Activated CD4-positive, alpha-beta T cell treated with anti-CD3 and anti-CD28 coated beads for 24 hours (primary cell): ENCODE measurements around the gene LINGO1.

ENCODE experiments used
- DNase-seq, 2 donors: peaks; one replicate each; pipeline ENCODE4 v3.0.0-alpha.2; 2020; ENCODE audit warnings: low read depth in 2 of 2

The LINGO1 gene

DNA sequence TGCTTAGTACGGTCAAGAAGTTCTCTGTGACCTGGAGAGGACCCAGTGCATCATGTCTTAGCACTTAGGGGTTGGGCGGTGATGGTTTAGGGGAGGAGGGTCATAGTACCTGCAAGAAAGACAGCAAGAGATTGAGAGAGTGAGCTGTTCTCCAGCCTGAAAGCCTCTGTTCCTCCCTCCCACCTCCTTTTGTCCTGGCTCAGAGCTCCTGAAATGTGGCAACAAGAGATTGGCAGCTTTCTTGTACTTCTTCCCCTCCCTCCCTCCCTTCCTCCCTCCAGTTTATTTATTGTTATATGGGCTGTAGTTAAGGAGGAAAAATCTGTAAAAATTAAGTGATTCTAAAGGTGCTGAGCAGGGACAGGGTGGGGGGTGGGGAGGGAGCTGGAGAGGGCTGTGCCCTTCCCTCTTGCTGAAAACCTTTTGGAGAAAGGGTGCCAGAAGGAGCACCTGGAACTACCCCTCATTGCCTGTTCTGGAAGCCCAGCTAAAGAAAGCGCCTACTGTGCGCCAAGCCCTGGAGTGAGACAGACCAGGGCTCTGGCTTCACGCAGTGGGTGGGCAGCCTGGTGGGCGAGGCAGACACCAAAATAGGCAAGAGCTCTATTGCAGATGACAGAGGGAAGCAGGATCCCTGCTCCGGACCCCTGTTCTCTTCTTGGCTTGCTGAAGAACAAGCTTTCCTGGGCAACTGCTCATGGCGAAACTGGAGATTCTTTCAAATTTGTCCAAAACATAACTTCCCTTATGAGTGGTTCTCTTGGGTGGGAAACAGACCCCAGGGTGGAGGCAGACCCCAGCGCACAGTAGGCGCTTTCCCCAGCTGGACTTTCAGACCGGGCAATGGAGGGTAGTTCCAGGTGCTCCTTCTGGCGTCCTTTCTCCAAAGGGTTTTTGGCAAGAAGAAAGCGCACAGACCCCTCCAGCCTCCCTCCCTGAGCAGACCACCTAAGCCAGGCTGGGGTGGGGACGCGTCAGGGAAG is 35.6 kb downstream of the LINGO1 start:
- DNase-seq = no peak

DNA sequence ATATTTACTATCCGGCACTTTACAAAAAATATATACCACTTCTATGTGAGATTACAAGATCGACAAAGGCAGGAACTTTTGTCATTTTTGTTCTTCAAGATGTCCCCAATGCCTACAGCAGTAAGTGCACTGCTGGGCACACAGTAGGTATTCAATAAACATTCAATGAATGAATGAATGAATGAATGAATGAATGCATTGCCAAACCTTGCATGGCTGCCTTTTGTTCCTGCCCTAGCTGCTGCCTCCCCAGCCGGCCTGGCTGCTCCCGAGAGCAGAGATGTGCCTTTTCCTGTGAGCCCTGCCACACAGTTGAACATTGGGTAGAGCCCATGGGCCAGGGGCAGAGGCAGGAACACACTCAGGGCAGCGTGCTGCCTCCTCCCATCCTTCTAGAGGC is 37.5 kb downstream of the LINGO1 start:
- no peak for DNase-seq

DNA sequence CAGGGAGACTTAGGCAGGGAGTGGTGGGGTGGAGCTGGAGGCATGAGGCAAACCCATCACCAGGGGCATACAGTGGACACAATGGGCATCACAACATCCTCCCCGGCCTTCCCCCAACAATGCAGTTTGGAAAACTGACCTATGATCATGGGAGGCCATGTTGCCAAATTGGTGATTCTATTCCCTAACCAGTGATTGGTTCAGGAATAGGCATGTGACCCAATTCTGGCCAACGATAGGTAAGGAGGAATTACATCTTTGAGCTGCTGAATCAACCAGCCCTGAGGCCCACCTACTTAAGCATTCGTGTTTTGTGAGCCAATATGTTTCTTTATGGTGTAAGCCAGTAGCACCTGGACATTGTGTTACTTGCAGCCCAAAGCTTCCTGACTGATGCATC is 40.0 kb downstream of the LINGO1 start:
- no peak for DNase-seq

DNA sequence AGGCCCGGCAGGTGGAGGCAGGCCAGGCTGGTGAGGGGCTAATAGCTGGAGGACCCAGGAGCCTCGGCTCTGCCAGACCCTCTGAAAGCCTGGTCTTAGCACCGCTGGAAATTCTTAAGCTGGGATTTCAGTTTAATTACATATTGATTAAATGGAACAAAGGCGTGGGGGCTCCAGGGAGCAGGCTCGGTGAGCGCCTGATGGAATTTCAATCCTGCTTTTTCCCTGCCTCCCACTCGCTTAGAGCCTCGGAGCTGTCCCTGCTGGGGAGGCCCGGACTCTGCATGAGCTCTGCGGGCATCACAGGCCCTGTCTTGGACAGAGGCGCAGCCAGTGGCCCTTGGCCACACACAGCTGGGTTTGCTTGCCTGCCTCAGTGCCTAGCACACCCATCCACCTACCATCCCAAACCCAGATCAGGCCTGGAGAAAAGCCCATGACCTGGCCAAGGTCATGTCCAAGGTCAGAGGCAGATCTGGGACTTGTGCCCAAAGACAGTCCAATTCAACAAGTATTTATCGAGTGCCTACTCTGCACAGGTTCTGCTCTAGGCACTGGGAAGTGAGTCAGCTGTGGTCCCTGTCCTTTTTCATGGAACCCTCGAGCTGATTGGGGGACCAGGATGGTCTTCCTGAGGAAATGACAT is 40.6 kb downstream of the LINGO1 start:
- no peak for DNase-seq

DNA sequence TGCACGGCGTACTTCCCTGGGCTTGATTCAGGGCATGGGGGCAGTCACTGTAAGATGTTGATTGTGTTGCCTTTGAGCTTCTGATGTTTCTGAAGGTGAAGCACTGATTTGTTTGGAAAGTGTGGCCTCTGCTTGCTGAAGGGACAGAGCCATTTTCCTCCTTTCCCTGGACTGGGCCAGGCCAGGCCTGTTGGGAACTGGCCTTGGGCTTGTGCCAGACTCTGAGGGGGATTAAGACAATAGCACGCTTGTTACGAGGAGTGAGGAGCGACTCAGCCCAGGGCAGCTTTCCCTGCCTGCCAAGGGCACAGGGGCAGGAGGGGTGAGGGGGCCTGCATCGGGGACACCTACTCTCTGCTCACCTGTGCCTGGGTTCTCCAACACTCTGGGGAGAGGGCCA is 42.9 kb downstream of the LINGO1 start:
- DNase-seq = no peak

DNA sequence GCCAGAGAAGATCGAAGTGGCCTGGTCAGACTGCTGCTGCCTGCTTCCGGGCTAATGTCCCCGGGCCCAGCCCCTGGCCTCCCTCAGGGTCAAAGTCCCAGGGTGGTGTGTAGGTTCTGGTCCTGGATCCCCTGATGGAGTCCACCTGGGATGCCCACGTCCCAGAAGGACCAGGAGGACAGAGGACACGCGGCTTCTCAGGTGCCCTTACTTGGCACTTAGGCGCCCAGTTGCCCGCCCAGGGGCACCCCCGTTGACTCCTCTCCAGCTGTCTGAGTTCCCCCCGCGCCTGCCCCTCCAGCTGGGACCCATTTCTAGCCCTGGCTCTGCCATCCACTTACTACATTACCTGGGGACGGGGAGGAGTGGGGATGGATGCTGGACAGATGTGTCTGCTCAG is 44.6 kb downstream of the LINGO1 start:
- no peak for DNase-seq

DNA sequence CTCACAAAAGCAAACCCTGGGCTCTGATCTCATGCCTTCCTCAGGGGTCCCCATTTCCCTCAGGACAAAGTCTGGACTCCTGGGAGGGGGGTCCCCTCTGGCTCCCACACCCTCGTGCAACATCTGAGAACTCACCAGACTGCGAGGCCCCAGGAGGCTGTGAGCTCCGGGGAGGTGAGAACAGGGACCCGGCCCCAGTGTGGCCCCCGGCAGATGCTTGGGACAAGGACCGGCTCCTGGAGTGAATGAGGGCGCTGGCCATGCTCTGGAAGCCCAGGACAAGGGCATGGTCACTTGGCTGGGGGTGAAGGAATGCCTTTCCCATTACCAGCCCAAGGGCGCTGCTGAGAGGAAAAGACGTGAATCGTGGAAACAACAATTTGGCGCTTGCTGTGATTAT is 48.0 kb downstream of the LINGO1 start:
- no peak for DNase-seq

DNA sequence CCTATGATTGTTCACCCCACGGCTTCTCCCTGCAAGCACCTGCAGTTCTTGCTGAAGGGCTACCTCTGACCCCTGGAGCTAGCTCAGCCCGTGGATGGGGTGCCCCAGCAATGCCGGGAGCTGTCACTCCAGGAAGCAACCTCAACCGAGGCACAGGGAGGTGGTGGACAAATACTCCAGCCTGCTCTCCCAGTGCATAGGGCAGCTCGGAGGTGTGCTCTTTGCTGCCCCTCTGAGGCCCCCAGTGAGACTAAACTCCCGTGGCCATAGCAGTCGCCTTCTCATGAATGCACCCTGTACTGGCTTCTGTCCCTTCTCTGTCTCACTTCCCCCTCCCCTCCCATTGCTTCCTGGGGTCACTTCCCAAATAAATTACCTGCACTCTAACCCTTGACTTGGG is 48.5 kb downstream of the LINGO1 start:
- DNase-seq = no peak

DNA sequence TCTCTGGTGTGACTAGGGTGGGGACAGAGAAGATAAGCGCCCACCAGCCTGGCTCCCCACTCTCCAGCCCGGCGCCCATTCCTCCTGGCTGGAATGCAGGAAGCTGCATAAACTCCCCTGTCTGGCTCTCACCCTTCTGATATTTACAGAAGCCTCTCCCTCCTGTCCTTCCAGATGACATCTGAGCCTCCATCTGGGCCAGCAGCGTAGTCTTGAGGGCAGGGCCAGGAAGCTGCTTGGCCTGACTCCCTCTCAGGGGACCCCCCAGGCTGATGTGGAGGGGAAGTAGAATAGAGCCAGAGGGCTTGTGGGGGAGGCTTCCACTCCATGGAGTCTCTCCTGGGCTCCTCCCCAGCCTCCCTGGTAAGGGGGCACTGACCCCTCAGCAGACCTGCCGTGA is 49.9 kb downstream of the LINGO1 start:
- no peak for DNase-seq

DNA sequence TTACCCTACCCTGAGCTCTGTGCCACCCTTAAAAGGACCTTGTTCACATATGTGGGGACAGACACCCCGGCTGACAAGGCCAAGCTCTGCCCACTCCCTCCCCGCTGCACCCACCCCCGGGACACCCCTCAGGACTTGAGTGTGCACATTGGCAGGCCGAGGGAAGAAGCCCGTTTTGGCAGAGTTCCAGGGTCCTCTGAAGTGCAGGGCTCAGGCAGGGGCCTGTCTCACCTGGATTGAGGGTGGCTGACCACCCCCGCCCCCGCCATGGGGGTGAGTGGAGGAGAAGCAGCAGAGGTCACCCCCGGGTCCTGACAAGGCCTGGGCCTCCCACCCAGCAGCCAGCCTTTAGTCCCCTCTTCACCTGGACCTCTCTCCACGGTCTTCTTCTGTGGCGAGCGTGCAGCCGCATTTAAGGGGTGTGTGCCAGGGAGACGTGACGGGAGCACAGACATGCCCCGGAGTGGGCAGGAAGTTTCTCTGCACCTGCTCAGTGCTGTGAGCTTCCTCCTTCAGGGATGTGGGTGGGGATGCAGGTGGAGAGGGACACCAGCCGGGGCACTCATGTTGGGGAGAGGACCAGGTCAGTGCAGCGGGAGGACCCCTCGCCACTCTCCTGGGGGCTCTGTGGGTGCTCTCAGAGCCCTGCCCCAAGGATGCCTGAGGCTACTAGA is 50.7 kb downstream of the LINGO1 start:
- DNase-seq = no peak

DNA sequence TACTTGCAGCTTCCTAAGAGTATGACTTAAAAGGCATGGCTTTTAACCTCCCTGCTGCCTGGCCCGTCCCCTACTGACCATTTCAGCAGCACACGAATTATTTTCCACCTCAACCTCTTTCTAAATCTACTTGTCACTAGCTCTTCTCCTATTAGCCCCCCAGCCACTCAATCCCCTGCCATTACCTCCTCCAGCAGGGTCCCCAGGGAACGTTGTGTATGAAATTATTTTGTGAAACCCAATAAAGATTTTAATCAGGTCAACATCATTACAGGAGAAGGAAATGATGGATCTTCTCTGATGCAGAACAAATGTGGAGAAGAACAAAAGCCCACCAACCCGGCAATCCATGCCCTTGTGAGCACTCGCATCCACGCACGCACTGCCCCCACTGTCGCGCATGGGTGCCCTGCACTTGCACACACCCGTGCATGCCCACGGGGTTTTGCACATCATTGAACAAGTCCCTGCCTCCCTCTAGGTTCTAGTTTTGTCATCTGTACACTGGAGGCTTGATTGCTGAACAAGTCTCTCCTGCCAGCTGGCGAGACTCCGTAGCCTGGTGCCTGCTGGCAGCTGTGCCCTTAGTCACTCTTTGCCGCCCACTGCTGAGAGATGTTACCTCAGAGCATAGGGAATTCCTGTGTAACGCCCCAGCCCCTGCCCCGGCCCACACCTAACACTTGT is 51.6 kb downstream of the LINGO1 start:
- no peak for DNase-seq

DNA sequence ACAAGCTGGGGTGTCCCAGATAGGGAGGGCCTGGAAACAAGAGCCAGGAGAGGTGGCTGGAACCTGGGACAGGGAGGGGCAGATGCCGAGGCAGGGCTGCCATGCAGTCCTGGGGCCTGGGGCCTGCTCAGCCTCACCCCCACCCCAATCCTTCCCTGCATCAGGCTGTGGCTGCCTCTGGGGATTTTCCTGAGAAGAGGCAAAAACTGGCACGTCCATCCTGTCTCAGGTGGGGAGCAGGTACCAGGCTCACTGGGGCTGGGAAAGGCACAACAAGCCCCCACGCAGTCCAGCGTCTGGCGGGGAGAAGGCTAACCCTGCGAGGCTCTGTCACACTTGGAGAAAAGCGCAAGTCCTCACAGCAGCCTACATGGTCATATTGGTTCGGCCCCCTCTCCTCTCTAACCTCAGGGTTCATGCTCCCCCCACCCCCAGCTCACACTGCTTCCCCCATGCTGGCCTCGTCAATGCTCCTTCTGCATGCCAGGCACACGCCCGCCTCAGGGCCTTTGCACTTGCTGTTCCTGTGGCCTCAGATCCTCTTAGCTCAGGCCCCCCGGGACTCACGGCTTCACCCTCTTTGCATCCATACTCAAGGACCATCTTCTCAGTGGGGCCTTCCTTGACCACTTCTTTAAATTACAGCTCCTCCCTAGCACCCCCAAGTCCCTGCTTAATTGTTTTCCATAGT is 53.1 kb downstream of the LINGO1 start:
- no peak for DNase-seq

DNA sequence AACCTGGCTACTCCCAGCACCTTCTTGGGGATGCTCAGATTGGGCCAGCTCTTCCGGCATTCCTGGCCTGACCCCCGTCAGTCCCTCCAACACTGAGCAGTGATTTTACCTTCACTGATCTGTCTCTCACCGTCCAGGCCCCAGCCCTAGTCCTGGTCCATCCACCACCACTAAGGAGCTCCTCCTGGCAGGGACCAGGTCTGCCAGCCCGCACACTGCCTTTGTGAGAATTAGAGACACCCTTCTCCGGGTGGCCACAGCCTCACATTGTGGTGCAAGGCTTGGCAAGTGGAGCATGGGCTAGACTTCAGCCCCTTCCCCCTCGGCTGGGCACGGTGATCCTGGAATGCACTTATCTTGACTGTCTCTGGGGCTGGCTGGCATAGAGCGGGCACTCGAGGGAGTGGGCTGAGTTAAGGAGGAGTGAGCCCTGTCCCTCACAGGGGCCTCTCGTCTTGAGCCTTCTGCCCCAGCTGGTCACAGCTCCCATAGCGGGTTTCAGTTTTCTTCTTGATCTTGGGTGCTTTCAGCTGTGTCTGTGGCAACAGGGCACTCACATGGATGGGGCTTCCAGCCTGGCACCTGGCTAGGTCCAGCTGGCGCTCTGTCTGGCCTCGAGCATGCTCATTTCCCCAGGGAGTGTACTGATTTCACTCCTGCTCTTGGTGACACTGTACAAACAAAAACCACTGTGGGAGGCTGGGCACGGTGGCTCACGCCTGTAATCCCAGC is 53.9 kb downstream of the LINGO1 start:
- DNase-seq = no peak

DNA sequence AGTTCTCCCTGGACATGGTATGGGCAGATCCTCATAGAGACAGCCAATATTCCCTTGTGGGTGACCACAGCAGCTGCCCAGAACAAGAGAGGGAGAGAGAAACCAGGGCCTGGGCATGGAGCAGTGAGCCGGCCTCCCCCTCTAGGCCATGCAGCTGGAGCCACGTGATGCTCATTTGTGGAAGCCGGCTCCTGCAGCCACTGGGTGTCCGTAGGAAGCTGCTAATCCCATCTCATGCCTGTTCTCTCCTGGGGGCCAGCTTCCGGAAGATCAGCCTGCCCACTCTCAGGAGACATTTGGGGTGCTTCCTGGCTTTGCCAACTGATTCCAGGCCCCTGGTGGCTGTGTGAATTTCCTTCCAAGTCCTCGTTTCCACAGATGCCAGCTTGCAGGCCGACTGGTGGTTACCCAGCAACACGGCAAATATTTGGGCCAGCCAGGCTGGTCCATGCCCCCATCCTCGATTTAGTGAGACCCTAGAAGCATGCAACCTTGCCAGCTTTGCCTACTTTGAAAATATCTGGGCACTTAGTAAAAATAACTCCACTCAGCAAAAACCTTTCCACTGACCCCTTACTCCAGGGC is 55.3 kb downstream of the LINGO1 start:
- DNase-seq = no peak

DNA sequence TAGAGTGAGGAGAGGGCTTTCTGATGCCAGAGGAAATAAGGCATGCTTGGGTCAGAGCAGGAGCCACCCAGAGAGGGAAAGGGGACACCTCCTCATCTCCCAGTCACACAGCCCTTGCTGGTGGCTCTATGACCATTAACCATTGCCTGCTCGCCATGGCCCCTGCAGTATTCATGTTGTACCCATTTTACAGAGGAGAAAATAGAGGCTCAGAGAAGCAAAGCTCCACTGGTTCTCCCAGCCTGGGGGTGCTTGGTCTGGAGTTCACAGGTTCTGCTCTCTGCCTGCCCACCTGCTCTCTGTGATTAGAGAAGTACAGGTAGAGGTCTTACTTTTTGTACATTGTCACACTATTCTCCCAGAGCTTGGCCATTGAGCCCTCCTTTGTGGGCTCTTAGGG is 56.2 kb downstream of the LINGO1 start:
- no peak for DNase-seq

DNA sequence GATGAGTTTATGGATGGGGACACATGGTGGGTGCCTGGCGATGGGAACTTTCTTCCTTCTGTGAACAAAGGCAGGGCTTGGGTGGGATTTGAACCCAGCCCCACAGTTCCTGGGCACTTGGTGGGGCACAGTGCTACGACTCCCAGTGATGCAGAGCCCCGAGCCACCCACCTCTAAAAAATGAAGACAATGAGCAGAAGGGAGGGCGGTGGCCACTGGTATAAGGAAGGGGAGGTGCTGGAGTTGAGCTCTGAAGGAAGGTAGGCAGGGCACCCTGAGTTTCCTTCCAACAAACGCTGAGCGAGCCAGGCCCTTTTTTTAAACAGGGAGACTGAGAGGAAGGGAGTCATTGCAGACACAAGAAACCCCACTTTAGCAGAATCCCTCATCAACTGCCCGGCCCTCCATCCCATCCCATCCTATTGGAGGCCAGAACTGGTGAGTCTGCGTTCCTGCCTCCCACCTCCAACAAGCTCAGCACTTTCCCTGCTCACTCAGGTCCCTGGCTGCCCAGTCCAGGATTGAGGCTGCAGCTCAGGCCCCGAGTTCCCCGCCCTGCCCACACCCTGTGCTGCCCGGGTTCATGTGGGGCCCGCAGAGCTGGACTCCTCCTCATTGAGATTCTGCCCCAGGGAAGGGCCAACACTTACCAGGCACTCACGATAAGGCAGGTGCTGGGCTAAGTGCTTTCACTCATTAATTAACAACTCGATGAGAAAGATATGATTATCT is 57.3 kb downstream of the LINGO1 start:
- DNase-seq = no peak

DNA sequence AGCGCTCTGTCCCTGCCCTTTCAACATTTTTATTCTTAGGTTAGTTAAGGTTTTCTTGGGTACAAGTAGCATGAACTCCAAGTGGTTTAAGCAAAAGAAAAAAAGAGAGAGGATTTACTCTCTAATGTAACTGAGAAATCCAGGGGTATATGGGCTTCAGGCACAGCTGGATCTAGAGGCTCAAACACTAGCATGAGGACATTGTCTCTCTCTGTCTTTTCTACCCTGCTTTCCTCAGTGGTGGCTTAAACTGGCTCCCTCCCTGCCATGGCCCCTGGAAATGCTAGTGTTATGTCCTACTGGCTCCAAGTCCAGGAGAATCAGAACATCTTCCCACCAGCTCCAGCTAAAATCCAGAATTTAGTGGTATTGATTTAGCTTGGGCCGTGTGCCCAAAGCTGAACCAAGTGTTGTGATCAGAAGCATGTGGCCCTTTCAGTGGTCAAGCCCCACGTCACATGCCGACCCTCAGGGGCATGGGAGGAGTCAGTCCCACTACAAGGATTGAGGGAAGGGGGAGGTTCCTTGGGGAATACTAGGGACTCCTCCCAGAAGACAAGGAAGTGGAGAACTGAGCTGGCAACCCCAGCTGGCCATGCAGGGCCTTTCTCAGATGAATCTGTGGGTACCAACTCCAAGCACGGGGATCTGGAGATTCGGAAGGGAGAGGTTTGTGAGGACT is 58.0 kb downstream of the LINGO1 start:
- no peak for DNase-seq

DNA sequence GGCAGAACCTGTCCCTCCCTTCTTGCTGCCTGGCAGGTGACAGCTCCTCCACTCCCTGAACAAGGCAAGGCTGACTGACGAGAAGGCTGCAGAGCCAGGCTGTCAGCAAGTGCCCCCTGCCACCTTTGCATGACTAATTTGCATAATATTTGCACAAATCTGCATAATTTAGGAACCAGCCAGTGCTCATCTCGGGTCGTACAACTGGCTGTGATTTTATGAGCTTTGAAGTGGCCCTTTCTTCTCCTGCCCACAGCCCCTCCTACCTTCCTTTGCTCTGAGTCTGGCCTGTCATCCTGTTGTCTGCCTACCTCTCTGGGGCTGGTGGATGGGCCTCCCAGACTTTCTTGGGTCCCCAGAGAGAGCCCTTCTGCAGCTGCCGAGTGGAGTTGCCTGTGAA is 58.9 kb downstream of the LINGO1 start:
- DNase-seq = no peak

DNA sequence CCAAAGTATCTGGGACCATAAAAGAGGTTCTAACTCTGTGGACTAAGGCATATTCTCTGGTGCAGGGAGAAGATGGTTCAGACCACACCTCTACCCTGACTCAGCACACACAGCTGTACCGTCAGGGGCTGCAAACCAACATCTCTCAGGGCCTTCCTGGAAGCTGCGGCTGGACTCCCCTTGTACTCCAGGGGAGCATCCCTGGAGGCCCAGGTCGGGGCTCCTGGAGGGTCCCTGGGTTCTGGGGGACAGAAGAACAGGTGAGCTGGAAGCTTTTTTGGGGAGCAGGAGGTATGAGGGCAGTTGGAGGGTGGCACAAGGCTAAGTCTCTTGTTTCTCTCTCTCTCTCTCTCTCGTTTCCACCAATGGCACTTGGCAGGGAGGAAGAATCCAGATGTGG is 60.5 kb downstream of the LINGO1 start:
- no peak for DNase-seq
